Measurements from ENCODE around the gene PTPRQ.

The PTPRQ gene

GRCh38 chr12:80509781-80510556 lies 65.9 kb downstream of the PTPRQ start:
- DNase-seq = no peak
- Histone ChIP-seq H3K4me1 (peaks cover 0 to 19% (median 0%) of the 10 kb centered on the region in 4 donors), H3K27ac (no peak overlapping the region), H3K4me3 (no peak overlapping the region), H3K9me3 (no peaks in the 10 kb centered on the region), H3K27me3 (no peaks in the 10 kb centered on the region), H3K36me3 (no peaks in the 10 kb centered on the region)
- intact Hi-C loops (cut with DNase I; ENCODE audit: low total_unique reads) = no loop called here
- TF ChIP-seq CTCF (IDR thresholded peaks at IDR 0.05) = no peak

GRCh38 chr12:80512781-80513180 lies 68.7 kb downstream of the PTPRQ start:
- TF ChIP-seq CTCF (IDR thresholded peaks at IDR 0.05) = no peak
- H3K27me3 ChIP-seq = no peaks in the 10 kb centered on the region
- intact Hi-C loops (cut with DNase I; ENCODE audit: low total_unique reads) = no loop called here

GRCh38 chr12:80513211-80513610 lies 69.2 kb downstream of the PTPRQ start:
- no peak for DNase-seq
- no peak overlapping the region for H3K27ac ChIP-seq
- H3K27me3 ChIP-seq = no peaks in the 10 kb centered on the region
- H3K4me3 ChIP-seq = peak overlapping the region in 1 of 2 donors; percentile 0
- peaks cover 0 to 4% (median 0%) of the 10 kb centered on the region in 3 donors for H3K9me3 ChIP-seq
- peaks cover 0 to 6% (median 0%) of the 10 kb centered on the region in 4 donors for H3K4me1 ChIP-seq
- TF ChIP-seq CTCF (IDR thresholded peaks at IDR 0.05) = no peak
- intact Hi-C loops (cut with DNase I; ENCODE audit: low total_unique reads) = no loop called here
- no peaks in the 10 kb centered on the region for H3K36me3 ChIP-seq

More at GRCh38 chr12:80512781-80513180, 68.7 kb downstream of the PTPRQ start:
- no peak overlapping the region for H3K4me3 ChIP-seq
- H3K27ac ChIP-seq = no peak overlapping the region
- H3K36me3 ChIP-seq = no peaks in the 10 kb centered on the region
- H3K9me3 ChIP-seq = peaks cover 0 to 2% (median 0%) of the 10 kb centered on the region in 3 donors
- H3K4me1 ChIP-seq = peaks cover 0 to 6% (median 0%) of the 10 kb centered on the region in 4 donors
- no peak for DNase-seq

GRCh38 chr12:80517655-80518054 lies 73.6 kb downstream of the PTPRQ start:
- Histone ChIP-seq H3K9me3 (peaks cover 0 to 4% (median 0%) of the 10 kb centered on the region in 3 donors), H3K4me1 (no peaks in the 10 kb centered on the region), H3K4me3 (no peak overlapping the region), H3K36me3 (no peaks in the 10 kb centered on the region), H3K27me3 (no peaks in the 10 kb centered on the region), H3K27ac (no peak overlapping the region)
- no peak for DNase-seq
- intact Hi-C loops (cut with DNase I; ENCODE audit: low total_unique reads) = no loop called here
- TF ChIP-seq CTCF (IDR thresholded peaks at IDR 0.05) = no peak

- no peak overlapping the region for H3K4me3 ChIP-seq
- no peaks in the 10 kb centered on the region for H3K27me3 ChIP-seq
- H3K4me1 ChIP-seq = no peaks in the 10 kb centered on the region
- DNase-seq = no peak
- H3K27ac ChIP-seq = no peak overlapping the region
- H3K9me3 ChIP-seq = no peaks in the 10 kb centered on the region
- no peaks in the 10 kb centered on the region for H3K36me3 ChIP-seq
- TF ChIP-seq CTCF (IDR thresholded peaks at IDR 0.05) = no peak
- intact Hi-C loops (cut with DNase I; ENCODE audit: low total_unique reads) = no loop called here
Measured at GRCh38 chr12:80531646-80532045, 87.6 kb downstream of the PTPRQ start.
